Suprapubic skin (tissue), 4 donors: Measurements from ENCODE around the gene KRT10. TPM values are rescaled to one million over a fixed set of nuclear protein-coding genes. Genes with fewer than 3 reads are reported as not detected.

ENCODE experiments used
- DNase-seq, 2 donors: peaks; one replicate each; pipeline ENCODE4 v3.0.0-alpha.2; 2019; ENCODE audit warnings: low spot score in 2 of 2
- H3K27ac ChIP-seq: fragments of 200-600 bp; sonication (generic); one replicate; pipeline ENCODE4 v1.5.1; 2019
- H3K27me3 ChIP-seq: fragments of 200-600 bp; sonication (generic); one replicate; pipeline ENCODE4 v1.5.1; 2019
- H3K36me3 ChIP-seq: fragments of 200-600 bp; sonication (generic); one replicate; pipeline ENCODE4 v1.5.1; 2019
- H3K4me1 ChIP-seq: fragments of 200-600 bp; sonication (generic); one replicate; pipeline ENCODE4 v1.5.1; 2019
- H3K4me3 ChIP-seq: fragments of 200-600 bp; sonication (generic); one replicate; pipeline ENCODE4 v1.5.1; 2019; ENCODE audit warnings: mild to moderate bottlenecking
- H3K9me3 ChIP-seq: fragments of 200-600 bp; sonication (generic); one replicate; pipeline ENCODE4 v1.5.1; 2019
- EP300 ChIP-seq: sonication (generic); formaldehyde crosslinking; IDR thresholded peaks from one replicate; pipeline ENCODE4 v1.6.1; 2017; ENCODE audit warnings: antibody characterized with exemption
- POLR2A ChIP-seq, 2 donors: fragments of 450-650 bp; IDR thresholded peaks; one replicate each; pipeline ENCODE4 v1.6.1; 2017; ENCODE audit warnings: antibody characterized with exemption in 2 of 2, mild to moderate bottlenecking in 2 of 2, moderate library complexity in 2 of 2
- POLR2AphosphoS5 ChIP-seq, 3 donors: sonication (generic); formaldehyde crosslinking; IDR thresholded peaks; one replicate each; pipeline ENCODE4 v1.6.1; 2017; ENCODE audit warnings: antibody characterized with exemption in 3 of 3
- WGBS: methylation state at CpG from one replicate; pipeline ENCODE4 v1.1.5; 2018; 5-methylcytosine and 5-hydroxymethylcytosine counted together
- total RNA-seq, 4 donors: library from RNA; depleted of rRNA; stranded (reverse); fragments of >200 nt; gene quantifications; one replicate each; pipeline ENCODE4 v1.1.0, GENCODE V29; 2016
- TF ChIP-seq, protein P1 (sequence below), 2 donors: fragments of 200-600 bp in 1 of 2; fragments of 450-650 bp in 1 of 2; sonication (generic) in 1 of 2; IDR thresholded peaks; one replicate each; pipeline ENCODE4 v1.5.1; 2016 to 2019; ENCODE audit warnings: antibody characterized with exemption in 2 of 2, mild to moderate bottlenecking in 1 of 2, moderate library complexity in 1 of 2

The KRT10 gene
- total RNA-seq, 4 donors from 2014 or later, result 3,788 to 5,963 (median 5,237) TPM

DNA sequence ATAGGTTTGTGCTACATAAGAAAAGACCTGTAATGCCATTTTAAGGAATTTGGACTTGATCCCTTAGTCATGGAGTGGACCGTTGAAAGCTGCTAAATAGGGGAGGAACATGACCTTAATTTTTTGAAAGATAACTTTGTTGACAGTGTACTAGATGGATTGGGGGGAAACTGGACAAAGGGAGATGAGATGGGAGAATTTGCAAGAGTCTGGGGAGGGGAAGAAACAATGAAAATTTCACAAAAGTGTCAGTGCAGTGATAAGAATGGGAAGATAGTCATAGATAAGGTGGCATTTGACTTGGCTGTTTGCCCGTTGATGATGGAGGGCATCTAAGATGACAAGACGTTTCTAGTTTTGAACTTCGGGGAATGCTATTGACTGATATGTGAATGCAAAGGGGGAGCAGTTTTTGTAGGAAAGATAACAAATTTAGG is 22.3 kb upstream of the KRT10 start:
- H3K27ac ChIP-seq, result no peak overlapping the region
- 85% methylated on average over 4 of the region's 4 CpGs for WGBS
- peaks cover 8% of the 10 kb centered on the region for H3K27me3 ChIP-seq
- peaks cover 3% of the 10 kb centered on the region for H3K4me1 ChIP-seq
- no peak for TF ChIP-seq EP300
- TF ChIP-seq, protein P1, sequence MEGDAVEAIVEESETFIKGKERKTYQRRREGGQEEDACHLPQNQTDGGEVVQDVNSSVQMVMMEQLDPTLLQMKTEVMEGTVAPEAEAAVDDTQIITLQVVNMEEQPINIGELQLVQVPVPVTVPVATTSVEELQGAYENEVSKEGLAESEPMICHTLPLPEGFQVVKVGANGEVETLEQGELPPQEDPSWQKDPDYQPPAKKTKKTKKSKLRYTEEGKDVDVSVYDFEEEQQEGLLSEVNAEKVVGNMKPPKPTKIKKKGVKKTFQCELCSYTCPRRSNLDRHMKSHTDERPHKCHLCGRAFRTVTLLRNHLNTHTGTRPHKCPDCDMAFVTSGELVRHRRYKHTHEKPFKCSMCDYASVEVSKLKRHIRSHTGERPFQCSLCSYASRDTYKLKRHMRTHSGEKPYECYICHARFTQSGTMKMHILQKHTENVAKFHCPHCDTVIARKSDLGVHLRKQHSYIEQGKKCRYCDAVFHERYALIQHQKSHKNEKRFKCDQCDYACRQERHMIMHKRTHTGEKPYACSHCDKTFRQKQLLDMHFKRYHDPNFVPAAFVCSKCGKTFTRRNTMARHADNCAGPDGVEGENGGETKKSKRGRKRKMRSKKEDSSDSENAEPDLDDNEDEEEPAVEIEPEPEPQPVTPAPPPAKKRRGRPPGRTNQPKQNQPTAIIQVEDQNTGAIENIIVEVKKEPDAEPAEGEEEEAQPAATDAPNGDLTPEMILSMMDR (IDR thresholded peaks at IDR 0.05), result no peak
- TF ChIP-seq POLR2AphosphoS5 (IDR thresholded peaks at IDR 0.05), result no peak
- no peak for TF ChIP-seq POLR2A (IDR thresholded peaks at IDR 0.05)
- no peak overlapping the region for H3K4me3 ChIP-seq
- H3K36me3 ChIP-seq, result no peaks in the 10 kb centered on the region
- DNase-seq, result no peak
- no peaks in the 10 kb centered on the region for H3K9me3 ChIP-seq

DNA sequence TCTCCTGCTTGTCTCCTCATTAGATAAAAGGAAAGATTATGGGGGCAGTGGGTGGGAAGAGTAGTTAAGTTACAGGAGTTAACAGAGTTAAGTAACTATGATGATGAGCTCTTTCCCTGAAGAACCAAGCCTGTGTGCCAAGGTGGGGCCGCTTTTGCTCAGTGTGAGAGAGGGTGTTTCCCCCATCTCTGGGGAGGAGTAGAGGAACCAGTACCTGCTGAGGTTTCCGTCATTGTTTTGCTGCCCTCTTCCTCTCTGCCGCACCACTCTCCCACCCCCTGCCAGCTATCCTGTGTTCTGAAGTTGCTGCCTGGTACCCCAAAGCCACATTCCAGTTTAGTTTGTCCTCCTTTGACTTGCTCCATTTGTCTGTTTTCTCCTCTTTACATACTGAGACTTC is 20.8 kb upstream of the KRT10 start:
- WGBS, result 45% methylated on average over 3 of the region's 3 CpGs
- H3K4me3 ChIP-seq, result no peak overlapping the region
- TF ChIP-seq POLR2AphosphoS5 (IDR thresholded peaks at IDR 0.05), result no peak
- no peak for TF ChIP-seq EP300
- TF ChIP-seq, protein P1 (IDR thresholded peaks at IDR 0.05), result no peak
- no peak for TF ChIP-seq POLR2A (IDR thresholded peaks at IDR 0.05)
- H3K4me1 ChIP-seq, result no peaks in the 10 kb centered on the region
- no peaks in the 10 kb centered on the region for H3K9me3 ChIP-seq
- H3K36me3 ChIP-seq, result no peaks in the 10 kb centered on the region
- H3K27ac ChIP-seq, result no peak overlapping the region
- no peak for DNase-seq
- peaks cover 3% of the 10 kb centered on the region for H3K27me3 ChIP-seq

DNA sequence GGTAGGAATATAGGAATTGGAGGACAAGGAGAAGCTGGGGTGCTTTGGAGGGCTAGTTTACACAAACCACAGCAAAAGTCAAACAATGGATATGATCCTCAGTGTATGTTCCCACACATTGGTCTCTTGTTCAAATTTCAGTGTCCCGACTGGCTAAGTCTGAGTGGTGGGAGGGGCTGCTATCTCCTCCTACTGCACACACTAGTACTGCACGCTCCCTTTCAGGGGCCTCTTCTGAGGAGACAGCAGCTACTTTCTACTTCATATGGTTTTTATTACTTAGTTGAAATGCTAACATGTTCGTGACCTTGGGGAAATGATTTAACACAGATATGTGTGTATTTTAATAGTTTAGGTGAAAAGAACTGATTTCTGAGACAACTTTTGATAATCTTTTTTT is 18.8 kb upstream of the KRT10 start:
- no peak for DNase-seq
- H3K36me3 ChIP-seq, result no peaks in the 10 kb centered on the region
- no peaks in the 10 kb centered on the region for H3K4me1 ChIP-seq
- TF ChIP-seq POLR2AphosphoS5 (IDR thresholded peaks at IDR 0.05) (no peak), EP300 (no peak), POLR2A (IDR thresholded peaks at IDR 0.05) (no peak)
- TF ChIP-seq, protein P1 (IDR thresholded peaks at IDR 0.05), result no peak
- no peak overlapping the region for H3K4me3 ChIP-seq
- no peaks in the 10 kb centered on the region for H3K9me3 ChIP-seq
- peaks cover 3% of the 10 kb centered on the region for H3K27me3 ChIP-seq
- no peak overlapping the region for H3K27ac ChIP-seq
- 77% methylated on average over 3 of the region's 3 CpGs for WGBS

DNA sequence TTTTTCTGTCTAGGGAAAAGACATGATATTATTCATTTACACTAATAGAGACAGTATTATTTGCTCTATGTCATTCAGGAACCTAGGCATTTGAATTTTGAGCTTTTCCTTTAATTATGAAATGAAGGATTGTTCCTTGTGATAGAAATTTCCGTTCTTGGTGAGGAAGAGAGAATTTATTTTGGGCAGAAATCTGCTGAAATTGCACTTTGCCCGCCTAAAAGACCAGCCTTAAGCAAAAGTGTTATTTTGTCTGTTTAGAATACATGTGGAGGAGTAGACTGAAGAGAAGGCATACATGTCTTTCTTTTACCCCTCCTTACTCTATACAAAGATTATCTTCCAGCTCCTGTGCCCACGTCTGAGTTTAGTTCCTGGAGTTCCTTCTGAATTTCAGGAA is 16.8 kb upstream of the KRT10 start:
- TF ChIP-seq, protein P1 (IDR thresholded peaks at IDR 0.05), result no peak
- no peak for TF ChIP-seq EP300
- TF ChIP-seq POLR2AphosphoS5 (IDR thresholded peaks at IDR 0.05), result no peak
- TF ChIP-seq POLR2A (IDR thresholded peaks at IDR 0.05), result no peak
- H3K4me1 ChIP-seq, result no peaks in the 10 kb centered on the region
- no peak overlapping the region for H3K4me3 ChIP-seq
- peaks cover 6% of the 10 kb centered on the region for H3K36me3 ChIP-seq
- WGBS, result 81% methylated on average over 3 of the region's 3 CpGs
- no peaks in the 10 kb centered on the region for H3K9me3 ChIP-seq
- peaks cover 3% of the 10 kb centered on the region for H3K27me3 ChIP-seq
- H3K27ac ChIP-seq, result no peak overlapping the region
- no peak for DNase-seq

DNA sequence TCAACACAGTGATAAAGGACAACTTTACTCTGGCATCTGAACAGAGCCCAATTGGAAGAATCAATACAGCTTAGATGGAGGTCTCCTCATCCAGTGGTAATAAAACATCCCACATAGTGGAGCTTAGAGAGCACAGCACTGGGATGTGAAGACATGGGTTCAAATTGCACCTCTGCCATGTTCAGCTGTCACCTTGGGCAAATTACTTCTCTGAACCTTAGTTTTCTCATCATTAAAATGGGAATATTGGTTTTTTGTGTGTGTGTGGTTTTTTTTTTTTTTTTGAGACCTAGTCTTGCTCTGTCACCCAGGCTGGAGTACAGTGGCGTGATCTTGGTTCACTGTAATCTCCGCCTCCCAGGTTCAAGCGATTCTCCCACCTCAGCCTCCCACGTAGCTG is 13.6 kb upstream of the KRT10 start:
- H3K4me1 ChIP-seq, result no peaks in the 10 kb centered on the region
- H3K36me3 ChIP-seq, result peaks cover 6% of the 10 kb centered on the region
- TF ChIP-seq, protein P1 (IDR thresholded peaks at IDR 0.05), result no peak
- TF ChIP-seq POLR2AphosphoS5 (IDR thresholded peaks at IDR 0.05), result no peak
- TF ChIP-seq POLR2A (IDR thresholded peaks at IDR 0.05), result no peak
- TF ChIP-seq EP300, result no peak
- DNase-seq, result no peak
- H3K9me3 ChIP-seq, result no peaks in the 10 kb centered on the region
- no peak overlapping the region for H3K27ac ChIP-seq
- H3K4me3 ChIP-seq, result no peak overlapping the region
- 91% methylated on average over 4 of the region's 4 CpGs for WGBS
- H3K27me3 ChIP-seq, result peaks cover 3% of the 10 kb centered on the region
